Measurements from ENCODE around the gene ALOX12B.
"Not testable (repeated sequence)": the region's sequence is repeated elsewhere in the genome, so short reads cannot be mapped to it uniquely, and the experiment has no call there.

DNA sequence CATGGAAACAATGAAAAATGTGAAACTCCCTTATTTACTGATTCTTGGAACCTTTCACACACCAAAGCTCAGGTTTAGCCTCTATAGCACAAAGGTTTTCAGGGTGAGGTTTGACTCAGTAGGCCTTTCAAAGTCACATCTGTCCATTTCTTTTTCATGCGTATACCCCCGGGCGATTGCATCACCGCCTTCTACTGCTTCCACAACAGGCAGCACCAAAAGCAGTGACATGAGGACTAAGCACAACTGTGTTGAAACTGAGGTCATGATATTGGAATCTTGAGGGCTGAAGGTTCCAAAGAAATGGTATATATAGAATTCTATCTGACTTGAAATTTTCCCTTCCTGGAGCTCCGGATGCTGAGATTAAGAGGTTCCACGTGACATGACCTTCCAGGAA lies 63.4 kb downstream of the ALOX12B start:
- not testable (repeated sequence) for TF ChIP-seq HNRNPLL (IDR thresholded peaks at IDR 0.05; ENCODE audit: low read depth, low read length, poor library complexity, severe bottlenecking); EP300 (IDR thresholded peaks at IDR 0.05; ENCODE audit: low read depth in 2 of 2, low read length in 2 of 2); EP300 (CRISPR knock-in tag; IDR thresholded peaks at IDR 0.05; ENCODE audit: borderline replicate concordance); CREM (IDR thresholded peaks at IDR 0.05); CREM (CRISPR knock-in tag; IDR thresholded peaks at IDR 0.05); ZNF317 (CRISPR knock-in tag; IDR thresholded peaks at IDR 0.05); TCF7L2 (IDR thresholded peaks at IDR 0.05; ENCODE audit: low read depth, low read length); RFX5 (IDR thresholded peaks at IDR 0.05; ENCODE audit: low read depth, low read length); ISL2 (CRISPR knock-in tag; IDR thresholded peaks at IDR 0.05)
- TF ChIP-seq, protein P1, sequence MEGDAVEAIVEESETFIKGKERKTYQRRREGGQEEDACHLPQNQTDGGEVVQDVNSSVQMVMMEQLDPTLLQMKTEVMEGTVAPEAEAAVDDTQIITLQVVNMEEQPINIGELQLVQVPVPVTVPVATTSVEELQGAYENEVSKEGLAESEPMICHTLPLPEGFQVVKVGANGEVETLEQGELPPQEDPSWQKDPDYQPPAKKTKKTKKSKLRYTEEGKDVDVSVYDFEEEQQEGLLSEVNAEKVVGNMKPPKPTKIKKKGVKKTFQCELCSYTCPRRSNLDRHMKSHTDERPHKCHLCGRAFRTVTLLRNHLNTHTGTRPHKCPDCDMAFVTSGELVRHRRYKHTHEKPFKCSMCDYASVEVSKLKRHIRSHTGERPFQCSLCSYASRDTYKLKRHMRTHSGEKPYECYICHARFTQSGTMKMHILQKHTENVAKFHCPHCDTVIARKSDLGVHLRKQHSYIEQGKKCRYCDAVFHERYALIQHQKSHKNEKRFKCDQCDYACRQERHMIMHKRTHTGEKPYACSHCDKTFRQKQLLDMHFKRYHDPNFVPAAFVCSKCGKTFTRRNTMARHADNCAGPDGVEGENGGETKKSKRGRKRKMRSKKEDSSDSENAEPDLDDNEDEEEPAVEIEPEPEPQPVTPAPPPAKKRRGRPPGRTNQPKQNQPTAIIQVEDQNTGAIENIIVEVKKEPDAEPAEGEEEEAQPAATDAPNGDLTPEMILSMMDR (CRISPR knock-in tag; IDR thresholded peaks at IDR 0.05) = not testable (repeated sequence)

Data from HepG2 (cell line).